Pancreas (tissue), 10 donors: ENCODE results near the gene NDUFA13. TPM values are rescaled to one million over a fixed set of nuclear protein-coding genes. Genes with fewer than 3 reads are reported as not detected.

Experiments
- ATAC-seq, 4 donors: fragments of 200-7000 bp; cut with Tn5 transposase; one replicate each; pipeline versions ENCODE4 v1.8.0 to v1.9.1; 2020; ENCODE audit warnings: mild to moderate bottlenecking in 4 of 4, moderate library complexity in 4 of 4
- DNase-seq, 6 donors: peaks; one replicate each; pipeline ENCODE4 v3.0.0-alpha.2; 2020
- FAIRE-seq: peaks from 2 replicates; lab custom pipeline; 2012; peaks lifted over from hg19 to GRCh38; lab: Jason Lieb, UNC
- H3K27ac ChIP-seq, 4 donors: fragments of 200-600 bp; sonication (generic); 1 replicate in 3 of 4; 2 replicates in 1 of 4; pipeline versions ENCODE4 v1.5.0 to v1.8.0; 2020
- H3K27me3 ChIP-seq, 4 donors: fragments of 200-600 bp; one replicate each; pipeline ENCODE4 v1.8.0; 2021
- H3K36me3 ChIP-seq, 3 donors: fragments of 200-600 bp; sonication (generic) in 1 of 3; one replicate each; pipeline versions ENCODE4 v1.5.0 to v1.8.0; 2020 to 2021
- H3K4me1 ChIP-seq, 3 donors: fragments of 200-600 bp; one replicate each; pipeline ENCODE4 v1.8.0; 2021
- H3K4me3 ChIP-seq, 4 donors: fragments of 200-600 bp; sonication (generic) in 2 of 4; one replicate each; pipeline versions ENCODE4 v1.5.0 to v1.8.0; 2020 to 2021
- H3K9me3 ChIP-seq, 4 donors: fragments of 200-600 bp; one replicate each; pipeline ENCODE4 v1.8.0; 2021
- WGBS, 2 donors: extraction: QIAGEN DNeasy Blood & Tissue Kit; methylation state at CpG; one replicate each; pipeline ENCODE4 v1.1.7; 2013; 5-methylcytosine and 5-hydroxymethylcytosine counted together
- intact Hi-C, 3 donors: fragments of 100-400 bp; cut with DNase I; formaldehyde crosslinking; loops; one replicate each; pipeline versions ENCODE4 v1.11.1 to v1.14.2; 2022
- polyA plus RNA-seq, 2 donors: library from polyadenylated mRNA; stranded (reverse); fragments of 200-250 nt; gene quantifications; one replicate each; pipeline ENCODE4 v1.2.3, GENCODE V29; 2013
- total RNA-seq, 6 donors: library from RNA; stranded (reverse); fragmentation: NEBNext Ultra II Directional in 4 of 6; extraction: Animal tissue kit (Norgen Biotek cat#: 25700) in 4 of 6; gene quantifications; one replicate each; pipeline versions ENCODE4 v1.2.1 to v1.2.4, GENCODE V29; 2021 to 2023
- TF ChIP-seq, protein P1 (sequence below), 4 donors: fragments of 200-600 bp; sonication (generic) in 3 of 4; IDR thresholded peaks; one replicate each; pipeline versions ENCODE4 v1.5.0 to v1.8.0; 2021; ENCODE audit warnings: antibody characterized with exemption in 4 of 4
- donor health status: healthy with polysubstance abuse.
- donor health status: DM: no; HTN: no; CAD: no; lungs with moderate emphysema.
- donor health status: DM: no; HTN: no; CAD: no.
- donor health status: control.
- donor health status: control.
- donor health status: Bipolar disorder and iron deficiency.
- donor health status: DM: yes; HTN: yes; CAD: no.
- donor health status: DM: no; HTN: no; CAD: no.
- donor health status: DM: no; HTN: no; CAD: no.
- donor health status: DM: yes; HTN: yes; CAD: no.

Gene NDUFA13
- total and polyA plus RNA-seq, 8 donors: 87.9 to 178 (median 133) TPM

DNA sequence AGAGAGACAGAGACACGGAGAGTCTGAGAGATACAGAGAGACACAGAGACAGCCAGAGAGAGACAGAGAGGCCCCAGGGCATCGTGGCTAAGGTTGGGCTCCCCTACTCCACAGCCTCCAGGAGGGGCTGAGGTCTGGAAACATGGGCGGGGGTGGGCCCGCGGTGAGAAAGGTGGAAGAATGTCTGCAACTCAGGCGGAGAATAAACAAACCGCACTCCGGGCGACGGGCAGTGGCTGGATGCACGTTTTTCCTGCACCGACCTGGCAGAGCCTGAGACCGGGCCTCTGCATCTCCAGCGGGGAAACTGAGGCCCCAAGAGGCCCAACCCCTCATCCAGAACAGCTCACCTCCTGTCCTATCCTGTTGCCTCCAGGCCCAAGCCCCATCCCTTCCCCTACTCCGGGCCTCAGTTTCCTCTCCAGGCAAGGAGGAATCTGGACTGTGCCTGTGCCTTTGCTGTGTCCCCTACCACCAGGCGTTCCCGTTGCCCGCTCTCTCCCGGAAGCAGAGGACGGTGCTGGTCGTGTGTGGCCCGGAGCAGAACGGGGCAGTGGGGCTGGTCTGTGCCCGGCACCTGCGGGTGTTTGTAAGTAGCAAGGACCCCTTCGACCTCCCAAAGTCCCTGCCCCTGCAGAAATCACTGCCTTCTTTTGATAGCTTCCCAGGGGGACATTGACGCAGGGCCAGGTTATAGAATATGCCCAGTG, 18.7 kb downstream of the NDUFA13 start:
- H3K27me3 ChIP-seq: peaks cover 0 to 2% (median 0%) of the 10 kb centered on the region in 4 donors
- H3K27ac ChIP-seq: no peak overlapping the region
- WGBS, 2 donors: 58 to 71% methylated on average over 27 of the region's 27 CpGs
- DNase-seq (peak in 1 of 6 donors; percentile 9), FAIRE-seq (no peak), ATAC-seq (no peak)
- H3K9me3 ChIP-seq: no peaks in the 10 kb centered on the region
- H3K36me3 ChIP-seq: no peaks in the 10 kb centered on the region
- TF ChIP-seq, protein P1, sequence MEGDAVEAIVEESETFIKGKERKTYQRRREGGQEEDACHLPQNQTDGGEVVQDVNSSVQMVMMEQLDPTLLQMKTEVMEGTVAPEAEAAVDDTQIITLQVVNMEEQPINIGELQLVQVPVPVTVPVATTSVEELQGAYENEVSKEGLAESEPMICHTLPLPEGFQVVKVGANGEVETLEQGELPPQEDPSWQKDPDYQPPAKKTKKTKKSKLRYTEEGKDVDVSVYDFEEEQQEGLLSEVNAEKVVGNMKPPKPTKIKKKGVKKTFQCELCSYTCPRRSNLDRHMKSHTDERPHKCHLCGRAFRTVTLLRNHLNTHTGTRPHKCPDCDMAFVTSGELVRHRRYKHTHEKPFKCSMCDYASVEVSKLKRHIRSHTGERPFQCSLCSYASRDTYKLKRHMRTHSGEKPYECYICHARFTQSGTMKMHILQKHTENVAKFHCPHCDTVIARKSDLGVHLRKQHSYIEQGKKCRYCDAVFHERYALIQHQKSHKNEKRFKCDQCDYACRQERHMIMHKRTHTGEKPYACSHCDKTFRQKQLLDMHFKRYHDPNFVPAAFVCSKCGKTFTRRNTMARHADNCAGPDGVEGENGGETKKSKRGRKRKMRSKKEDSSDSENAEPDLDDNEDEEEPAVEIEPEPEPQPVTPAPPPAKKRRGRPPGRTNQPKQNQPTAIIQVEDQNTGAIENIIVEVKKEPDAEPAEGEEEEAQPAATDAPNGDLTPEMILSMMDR (IDR thresholded peaks at IDR 0.05): no peak
- intact Hi-C loops: loop anchor here in 2 of 3 donors (5.0 to 10.0 kb wide), 3 partner anchors 108 to 420 kb away; partner anchors contain the start of gene GMIP (in 1 of the 2)
- no peak overlapping the region for H3K4me3 ChIP-seq
- H3K4me1 ChIP-seq: peaks cover 0 to 8% (median 0%) of the 10 kb centered on the region in 3 donors

- no peak for ATAC-seq
- H3K27me3 ChIP-seq: peaks cover 0 to 6% (median 0%) of the 10 kb centered on the region in 4 donors
- DNase-seq: peak in 1 of 6 donors; percentile 10
- no peak overlapping the region for H3K4me3 ChIP-seq
- FAIRE-seq: no peak
- H3K36me3 ChIP-seq: no peaks in the 10 kb centered on the region
- WGBS, 2 donors: 83 to 92% methylated on average over 33 to 34 of the region's 34 CpGs
- no peak overlapping the region for H3K27ac ChIP-seq
- TF ChIP-seq, protein P1 (IDR thresholded peaks at IDR 0.05): no peak
- H3K9me3 ChIP-seq: no peaks in the 10 kb centered on the region
- intact Hi-C loops: loop anchor here in 1 of 3 donors (10.0 kb wide), 1 partner anchor 419 kb away; no protein-coding TSS in a partner anchor
- peaks cover 0 to 9% (median 0%) of the 10 kb centered on the region in 3 donors for H3K4me1 ChIP-seq
These were observed 19.5 kb downstream of the NDUFA13 start for GRCh38 chr19:19535311-19536191.

DNA sequence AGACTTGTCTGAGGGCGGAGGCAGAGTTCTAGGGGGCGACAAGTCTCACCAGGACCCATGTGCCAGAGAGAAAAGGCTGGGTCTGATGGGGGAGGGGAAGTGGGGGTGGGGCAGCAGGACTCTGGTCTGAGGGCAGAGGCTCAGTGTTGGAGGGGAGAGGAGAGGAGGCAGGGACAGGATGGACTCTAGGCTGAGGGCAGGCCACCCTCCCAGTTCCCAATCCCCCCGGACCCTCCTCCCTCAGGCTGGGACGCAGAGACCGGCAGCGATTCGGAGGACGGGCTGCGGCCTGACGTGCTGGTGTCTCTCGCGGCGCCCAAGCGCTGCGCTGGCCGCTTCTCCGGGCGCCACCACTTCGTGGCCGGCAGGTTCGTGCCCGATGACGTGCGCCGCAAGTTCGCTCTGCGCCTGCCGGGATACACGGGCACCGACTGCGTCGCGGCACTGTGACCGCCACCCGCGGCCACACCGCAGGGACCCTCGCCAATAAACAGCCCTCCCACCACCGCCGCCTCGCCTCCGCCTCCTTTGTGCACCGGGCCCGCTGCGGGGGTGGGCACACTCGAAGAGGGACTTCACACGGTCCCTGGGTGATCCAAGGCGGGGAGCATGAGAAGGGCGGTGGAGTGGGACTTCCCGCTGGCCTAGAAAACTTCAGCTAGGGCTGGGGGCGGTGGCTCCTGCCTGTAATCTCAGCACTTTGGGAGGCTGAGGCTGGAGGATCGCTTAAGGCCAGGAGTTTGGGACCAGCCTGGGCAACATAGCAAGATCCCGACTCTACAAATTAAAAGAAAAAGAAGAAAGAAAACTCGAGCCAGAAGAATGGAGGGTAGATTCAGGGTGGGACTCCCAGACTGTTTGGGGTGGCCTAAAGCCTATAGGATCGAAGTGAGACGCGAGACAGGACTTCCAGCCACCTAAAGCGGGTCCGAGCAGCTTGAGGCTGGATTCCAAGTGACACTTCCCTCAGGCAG, 21.3 kb downstream of the NDUFA13 start:
- FAIRE-seq: no peak
- intact Hi-C loops: loop anchor here in 1 of 3 donors (10.0 kb wide), 1 partner anchor 417 kb away; no protein-coding TSS in a partner anchor
- Histone ChIP-seq H3K27me3 (peaks cover 0 to 14% (median 0%) of the 10 kb centered on the region in 4 donors), H3K4me3 (peak overlapping the region in 1 of 4 donors; percentile 34), H3K4me1 (peaks cover 0 to 15% (median 0%) of the 10 kb centered on the region in 3 donors), H3K36me3 (no peaks in the 10 kb centered on the region), H3K9me3 (no peaks in the 10 kb centered on the region), H3K27ac (no peak overlapping the region)
- 19 to 20% methylated on average over 56 to 59 of the region's 59 CpGs for WGBS, 2 donors
- peak in 2 of 4 donors; percentile 14 to 28 for ATAC-seq
- DNase-seq: peak in 2 of 6 donors; percentile 30 to 70
- TF ChIP-seq, protein P1 (IDR thresholded peaks at IDR 0.05): no peak
